Stimulated activated CD8-positive, alpha-beta memory T cell treated with anti-CD3 and anti-CD28 coated beads, Interleukin-15, amount 100 ng/mL, for 4 hours (primary cell): ENCODE data around the gene SH3GL1.

Source experiments
- DNase-seq, 2 donors: peaks; one replicate each; pipeline ENCODE4 v3.0.0-alpha.2; 2020; ENCODE audit warnings: low read depth in 2 of 2

Gene SH3GL1

DNA sequence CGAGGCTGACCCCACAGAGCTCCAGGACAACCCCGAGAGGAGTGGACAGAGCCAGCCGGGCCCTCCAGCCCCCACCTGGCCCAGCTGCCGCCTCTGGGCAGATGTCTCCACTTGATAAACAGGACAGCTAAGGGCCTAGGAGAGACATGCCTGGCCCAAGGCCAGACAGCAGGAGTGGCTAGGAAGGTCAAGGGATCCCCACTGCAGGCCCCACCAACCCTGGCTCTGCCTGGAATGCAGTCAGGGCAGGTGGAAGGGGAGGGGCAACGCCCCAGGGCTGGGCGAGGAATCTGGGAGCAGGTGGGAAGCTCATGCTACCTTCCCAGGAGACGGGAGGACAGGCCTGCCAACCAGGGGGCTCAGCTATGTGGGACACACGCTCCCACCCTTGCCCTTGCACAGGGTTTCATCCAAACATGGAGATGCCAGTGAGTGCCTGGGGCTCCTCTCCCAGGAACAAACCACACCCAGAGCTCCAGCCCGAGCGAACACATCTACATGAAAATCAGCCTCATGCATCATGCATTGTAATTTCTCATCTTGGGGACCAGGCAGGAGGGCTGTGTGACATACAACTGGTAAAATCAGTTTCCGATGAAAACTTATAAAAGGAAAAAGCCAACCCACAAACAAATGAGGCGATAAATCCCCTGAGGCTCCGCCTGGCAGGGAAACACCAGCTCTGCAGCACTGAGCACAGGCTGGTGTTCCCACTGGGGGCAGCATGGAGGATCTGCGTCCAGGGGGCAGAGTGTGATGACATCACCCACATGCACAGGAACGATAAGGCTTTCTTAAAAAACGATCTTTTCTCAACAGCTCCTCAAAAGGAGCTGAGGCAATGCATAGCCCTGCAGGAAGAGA, 25.0 kb downstream of the SH3GL1 start:
- no peak for DNase-seq

DNA sequence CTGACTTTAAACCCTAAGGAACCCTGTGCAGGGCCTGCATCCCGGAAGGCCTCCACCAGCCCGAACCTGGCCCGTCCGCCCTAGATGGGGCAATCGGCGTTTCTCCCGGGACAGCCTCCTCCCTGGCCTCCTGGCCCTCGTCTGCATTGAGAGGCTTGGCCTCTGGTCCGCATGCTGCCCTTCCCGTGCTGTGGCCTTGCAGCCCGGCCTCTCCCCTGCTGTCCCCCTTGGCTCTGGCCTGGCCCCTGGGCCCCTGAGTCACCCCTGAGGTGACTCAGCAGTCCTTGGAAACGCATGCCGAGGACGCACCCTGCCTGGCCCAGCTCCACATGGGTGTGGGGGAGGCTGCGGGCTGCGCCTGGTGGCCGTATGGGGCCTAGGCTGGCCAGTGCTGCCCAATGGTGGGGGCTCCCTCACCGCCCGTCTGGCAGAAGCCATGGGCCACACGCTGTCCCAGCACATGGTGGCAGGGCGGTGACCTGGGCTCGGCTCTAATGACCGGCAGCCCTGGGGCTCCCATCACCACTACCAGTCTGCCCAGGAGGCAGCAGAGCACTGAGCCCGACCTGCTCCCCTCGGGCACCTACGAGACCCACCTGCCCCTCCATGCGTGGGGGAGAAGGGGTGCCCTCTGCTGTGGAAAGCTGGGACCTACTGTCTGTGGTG, 25.7 kb downstream of the SH3GL1 start:
- DNase-seq: no peak

DNA sequence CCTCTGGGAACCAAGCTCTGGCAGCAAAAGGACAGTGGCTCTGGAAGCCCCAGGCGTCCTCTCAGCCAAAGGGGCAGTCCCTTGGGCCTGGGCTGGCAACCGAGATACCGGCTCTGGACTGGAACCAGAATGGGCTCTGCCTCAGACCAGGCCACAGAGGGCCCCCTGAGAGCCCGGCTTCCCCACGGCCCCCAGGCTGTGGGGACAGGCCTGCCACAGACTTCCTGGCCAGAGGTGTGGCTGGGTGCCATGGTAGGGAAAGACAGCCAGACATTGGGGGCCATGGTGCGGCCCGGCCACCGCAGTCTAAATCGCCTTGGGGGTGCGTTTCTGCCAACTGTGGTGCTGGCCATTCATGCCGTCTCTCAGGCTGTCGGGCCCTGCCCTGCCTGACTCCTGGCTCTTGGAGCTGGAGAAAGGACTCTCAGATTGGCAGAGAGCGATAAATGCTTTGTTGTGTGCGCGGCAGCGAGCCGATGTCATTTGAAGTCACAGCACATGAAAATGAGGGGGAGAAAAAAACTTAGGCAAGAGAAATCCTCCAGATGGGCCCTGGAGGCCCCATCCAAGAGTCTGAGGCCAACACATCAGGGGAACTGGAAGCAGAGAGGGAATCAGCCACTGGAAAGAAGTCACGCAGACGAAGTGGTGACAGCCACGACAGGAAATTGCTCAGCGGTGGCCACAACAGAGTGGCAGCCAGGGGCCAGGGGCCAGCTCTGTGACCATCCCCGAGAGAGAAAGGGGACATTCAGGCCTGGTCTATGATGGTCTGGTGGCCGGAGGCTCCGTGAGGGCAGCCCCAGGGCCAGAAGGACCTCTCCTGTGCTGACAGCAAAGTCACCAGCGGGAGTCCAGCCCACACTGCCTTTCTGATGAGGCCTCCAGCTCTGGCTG, 26.5 kb downstream of the SH3GL1 start:
- DNase-seq: no peak

DNA sequence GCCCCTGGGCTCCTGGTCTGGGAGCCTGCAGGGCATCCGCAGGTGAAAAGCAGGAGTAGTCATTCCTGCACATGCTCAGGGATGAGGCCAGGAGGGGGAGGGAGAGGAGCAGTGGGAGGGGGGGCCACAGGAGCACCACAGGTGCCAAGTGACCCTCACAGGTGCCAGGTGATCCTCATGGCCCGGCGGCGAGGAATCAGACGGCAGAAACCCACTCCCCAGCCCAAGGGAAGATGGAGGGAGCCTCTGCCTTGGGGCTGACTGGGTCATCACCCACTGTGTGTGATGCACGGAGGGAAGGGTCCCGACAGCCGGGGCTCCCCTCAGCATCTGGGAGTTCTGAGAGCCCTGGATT, 27.4 kb downstream of the SH3GL1 start:
- DNase-seq: no peak

DNA sequence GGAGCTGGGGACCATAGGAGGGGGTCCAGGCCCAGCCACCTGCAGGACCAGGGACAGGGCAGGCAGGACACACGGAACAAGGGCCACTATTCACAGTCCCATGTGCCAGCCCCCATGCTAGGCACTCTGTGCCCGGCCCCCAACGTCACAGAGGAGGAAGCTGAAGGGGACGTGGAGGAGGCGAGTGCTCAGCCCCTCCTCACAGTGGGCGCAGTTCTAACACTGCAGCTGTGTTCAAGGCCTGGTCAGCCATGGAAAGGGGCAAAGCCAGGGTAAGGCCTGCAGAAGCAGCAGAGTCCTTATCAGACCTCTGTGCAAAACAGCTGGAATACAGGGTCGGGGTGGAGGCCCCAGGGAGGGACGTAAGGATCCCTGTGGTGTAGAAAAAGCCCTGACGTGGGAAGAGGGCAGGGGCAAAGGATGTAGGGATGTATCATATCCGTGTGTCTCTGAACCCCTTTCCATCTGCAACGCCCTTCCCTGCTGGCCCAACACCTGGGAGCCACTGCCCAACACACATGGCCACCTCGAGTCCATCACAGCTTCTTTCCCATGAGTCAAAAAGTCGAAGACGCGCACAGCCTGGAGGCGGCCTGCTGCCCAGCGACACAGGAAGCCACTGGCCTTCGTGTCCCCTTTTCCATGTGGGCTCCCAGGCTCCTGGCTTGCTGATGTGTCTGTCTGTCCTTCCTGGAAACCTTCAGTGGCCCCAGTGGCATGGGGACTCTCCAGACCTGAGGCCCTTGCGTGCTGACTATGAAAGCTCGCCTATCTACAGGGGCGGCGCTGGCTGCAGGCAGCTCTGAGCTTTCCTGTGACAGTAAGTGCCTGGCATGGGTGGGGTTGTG, 28.0 kb downstream of the SH3GL1 start:
- no peak for DNase-seq

DNA sequence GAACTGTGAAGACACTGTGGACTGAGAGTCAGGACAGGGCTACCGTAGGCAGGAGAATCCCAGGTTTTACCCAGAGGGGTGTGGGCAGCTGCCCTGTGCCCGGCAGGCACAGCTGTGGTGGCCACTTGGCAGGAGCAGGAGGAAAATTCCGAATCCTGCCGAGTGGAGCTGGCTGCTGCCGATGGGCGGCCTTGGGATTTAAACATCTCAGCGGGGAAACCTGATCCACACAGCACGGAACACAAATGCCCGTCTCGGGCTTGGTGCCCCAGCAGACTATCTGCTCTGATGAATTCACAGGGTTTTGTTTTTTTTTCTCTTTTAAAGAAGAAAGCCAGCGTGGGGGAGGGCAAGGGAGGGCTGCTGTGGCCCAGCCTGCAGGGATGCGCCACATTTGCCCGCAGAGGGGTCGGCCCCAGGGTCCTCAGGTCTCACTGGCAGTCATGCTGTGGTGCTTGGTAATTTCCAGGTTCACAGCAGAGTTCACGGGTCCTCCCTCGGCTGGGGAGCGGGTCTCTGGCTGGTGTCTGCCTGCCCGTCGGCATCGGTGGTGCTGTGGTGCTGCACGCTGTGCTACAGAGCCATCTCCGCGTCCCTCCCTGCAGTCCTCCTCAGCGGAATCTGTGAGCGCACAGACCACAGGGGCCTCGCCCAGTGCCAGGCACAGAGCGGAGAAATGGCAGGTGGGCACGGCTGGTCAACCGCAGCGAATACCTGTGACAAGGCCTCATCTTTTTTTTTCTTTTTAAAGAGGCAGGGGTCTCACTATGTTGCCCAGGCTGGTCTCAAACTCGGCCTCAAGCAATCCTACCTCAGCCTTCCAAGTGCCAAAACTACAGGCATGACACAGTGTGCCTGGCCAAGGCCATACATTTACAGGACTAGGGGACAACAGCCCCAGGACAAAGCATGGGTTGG, 28.8 kb downstream of the SH3GL1 start:
- no peak for DNase-seq

DNA sequence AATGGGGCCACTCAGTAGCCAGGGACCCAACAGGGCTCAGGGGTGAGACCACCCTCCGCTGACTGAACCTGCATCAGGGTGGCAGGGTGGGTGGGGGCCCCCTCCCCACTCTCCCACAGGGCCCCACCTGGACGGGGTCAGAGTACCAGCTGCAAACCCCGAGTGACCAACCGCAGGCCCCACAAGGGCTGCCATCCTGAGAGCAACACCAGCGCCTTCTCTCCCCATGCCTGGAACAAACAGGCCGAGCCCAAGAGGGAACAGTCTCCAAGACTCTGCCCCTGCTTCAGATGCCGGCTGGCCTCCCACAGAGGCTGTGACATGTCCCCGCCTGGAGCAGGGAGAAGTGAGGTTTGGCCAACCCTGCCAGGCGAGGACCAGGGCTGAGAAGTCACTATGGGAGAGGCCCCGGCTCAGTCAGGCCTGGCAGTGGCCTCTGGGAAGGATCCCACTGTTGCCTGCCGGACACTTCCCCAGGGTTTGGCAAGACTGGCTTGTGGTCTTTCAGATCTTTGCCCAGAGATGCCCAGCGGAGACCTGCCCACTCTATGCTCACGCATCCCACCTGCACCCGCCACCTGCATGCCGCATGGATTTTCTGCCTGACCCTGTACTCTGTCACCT, 29.8 kb downstream of the SH3GL1 start:
- no peak for DNase-seq

DNA sequence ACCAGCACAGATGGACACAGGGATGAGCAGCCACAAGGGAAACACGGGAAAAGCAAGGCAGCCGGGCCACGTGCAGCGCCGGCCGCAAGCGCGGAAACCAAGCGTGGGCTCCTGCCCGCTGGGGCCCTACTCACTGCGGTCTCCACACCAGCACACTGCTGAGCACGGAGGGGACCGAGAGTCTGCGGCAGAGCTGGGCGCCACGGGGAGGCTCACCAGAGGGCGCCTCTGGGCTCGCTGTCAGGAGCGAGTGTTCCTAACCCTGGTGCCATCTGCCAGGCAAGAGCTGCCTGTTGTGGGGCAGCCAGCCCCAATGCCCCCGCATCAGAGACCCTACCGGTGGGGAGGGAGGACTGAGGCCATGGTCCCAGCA, 30.5 kb downstream of the SH3GL1 start:
- DNase-seq: peak; percentile 62 to 63

DNA sequence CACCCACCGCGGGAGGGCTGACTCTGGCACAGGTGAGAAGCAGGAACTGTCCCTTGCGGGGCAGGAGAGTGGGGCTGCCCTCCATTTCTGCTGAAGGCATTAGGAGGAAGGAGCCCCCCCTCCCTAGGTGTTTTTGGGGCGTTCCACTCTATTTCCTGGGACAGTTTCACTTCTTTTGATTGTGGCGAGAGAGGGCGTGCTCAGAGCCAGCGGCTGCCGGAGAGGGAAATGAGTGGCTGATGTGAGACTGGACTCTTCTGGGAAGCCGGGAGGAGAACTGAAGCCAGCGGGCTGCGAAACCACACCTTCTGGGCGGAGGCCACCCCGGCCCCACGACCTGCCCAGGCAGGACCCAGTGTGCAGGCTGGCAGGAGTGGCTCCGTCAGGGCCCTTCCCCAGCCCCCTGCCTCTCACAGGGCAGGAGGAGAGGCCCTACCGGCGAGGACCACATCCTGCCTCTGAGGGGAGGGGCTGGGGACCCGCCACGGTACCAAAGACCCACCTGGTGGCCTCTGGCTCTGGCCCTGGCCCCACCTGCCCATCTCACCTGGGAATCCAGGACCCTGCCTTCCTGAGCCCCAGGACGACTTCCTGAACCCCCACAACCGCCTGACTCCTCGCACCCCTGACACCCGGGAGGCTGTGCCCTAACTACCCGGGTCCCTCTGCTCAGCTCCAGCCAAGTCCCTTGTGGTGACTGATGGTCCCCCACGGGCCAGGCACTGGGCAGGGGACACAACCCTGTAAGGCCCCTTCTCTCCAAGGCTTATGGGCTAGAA, 31.0 kb downstream of the SH3GL1 start:
- DNase-seq: peak; percentile 34 to 49

DNA sequence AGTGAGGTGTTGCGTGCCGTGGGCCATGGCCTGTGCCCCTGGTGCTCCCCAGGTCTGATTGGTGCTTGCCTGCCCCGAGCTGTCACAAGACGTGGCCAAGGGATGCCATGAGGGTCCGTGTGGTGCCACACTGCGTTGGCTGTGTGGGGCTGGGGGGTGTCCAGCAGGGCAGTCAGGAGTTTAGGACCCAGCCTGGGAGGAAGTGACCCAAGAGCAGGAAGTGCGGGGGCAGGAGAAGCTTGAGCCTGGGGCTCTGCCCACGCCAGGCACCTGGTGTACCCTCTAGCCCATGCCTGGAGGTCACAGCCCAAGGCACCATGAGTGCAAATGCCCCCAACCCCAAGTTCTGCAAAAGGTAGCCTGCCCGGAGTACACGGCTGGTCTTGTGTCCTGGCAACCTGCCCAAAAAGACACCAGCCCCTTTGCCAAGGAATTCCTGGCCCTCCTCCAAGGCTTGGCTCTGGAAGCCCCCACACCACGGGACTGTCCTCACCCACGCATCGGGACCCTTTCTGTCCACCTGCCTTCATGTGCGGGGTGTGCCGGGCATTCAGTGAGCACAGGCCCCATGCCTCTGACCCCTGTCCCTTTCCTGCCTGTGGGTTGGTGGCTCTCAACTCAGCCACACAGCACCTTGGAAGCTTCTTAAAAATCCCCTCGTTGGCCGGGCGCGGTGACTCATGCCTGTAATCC, 32.1 kb downstream of the SH3GL1 start:
- DNase-seq: no peak

DNA sequence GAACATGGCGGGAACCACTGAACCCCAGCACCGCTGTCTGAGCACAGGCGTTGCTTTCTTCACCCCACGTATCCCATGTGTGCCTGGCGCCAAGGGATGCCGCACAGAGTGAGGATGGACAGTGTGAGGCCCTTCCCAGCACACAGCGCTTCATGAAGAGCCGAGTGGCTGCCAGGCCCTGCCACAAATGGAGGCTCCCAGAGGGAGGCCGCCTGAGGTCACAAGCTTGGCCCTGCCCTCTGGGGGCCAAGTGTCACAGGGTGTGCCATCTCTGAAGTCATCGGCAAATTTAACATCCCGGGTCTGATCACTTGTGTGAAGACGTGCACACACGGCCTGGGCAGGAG, 32.6 kb downstream of the SH3GL1 start:
- no peak for DNase-seq

DNA sequence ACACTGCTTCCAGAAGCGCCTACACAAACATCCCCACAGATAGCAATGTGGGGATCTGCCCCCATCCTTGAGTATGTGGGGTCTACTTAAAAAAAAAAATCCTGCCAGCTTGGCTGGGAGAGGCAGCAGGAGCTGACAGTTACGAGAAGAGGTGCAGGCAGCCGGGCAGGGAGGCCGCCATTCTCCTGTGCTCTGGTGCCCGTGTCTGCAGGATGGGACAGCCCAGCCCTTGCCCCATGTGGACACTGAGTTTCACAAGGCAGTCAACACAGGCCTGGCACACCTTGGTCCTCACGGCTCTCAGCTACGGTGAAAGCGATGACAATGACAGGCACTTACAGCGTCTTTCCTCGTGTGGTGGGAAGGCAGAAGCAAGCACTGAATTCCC, 33.0 kb downstream of the SH3GL1 start:
- DNase-seq: no peak

DNA sequence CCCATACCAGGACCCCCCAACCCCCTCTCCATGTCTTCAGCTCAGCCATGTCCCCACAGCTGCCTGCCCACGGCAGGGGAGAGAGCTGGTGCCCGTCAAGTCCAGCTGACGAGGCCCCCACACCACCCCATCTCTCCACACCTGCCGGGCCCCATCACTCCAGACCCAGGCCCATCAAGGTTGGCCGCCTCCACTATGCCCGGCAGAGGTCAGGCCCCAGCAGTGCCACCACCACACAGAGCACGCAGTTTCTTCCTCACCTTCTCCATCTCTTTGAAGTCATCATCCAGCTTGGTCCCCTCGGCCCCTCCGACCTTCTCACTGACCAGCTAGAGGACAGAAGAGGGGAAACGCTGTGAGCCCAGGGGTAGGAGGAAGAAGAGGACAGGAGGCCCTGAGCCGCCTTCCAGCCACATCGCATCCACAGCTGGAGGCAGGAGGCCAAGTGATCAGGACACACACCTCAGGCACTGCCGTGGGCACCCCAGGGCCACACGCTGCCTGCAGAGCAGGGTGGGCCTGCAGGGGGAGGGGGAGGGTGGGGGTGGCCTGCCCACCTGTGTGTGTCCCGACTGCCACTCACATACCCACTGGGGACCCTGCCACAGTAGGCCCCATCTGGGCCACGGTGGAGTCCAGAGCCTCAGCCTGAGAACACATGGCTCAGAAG, 33.5 kb downstream of the SH3GL1 start:
- DNase-seq: no peak

DNA sequence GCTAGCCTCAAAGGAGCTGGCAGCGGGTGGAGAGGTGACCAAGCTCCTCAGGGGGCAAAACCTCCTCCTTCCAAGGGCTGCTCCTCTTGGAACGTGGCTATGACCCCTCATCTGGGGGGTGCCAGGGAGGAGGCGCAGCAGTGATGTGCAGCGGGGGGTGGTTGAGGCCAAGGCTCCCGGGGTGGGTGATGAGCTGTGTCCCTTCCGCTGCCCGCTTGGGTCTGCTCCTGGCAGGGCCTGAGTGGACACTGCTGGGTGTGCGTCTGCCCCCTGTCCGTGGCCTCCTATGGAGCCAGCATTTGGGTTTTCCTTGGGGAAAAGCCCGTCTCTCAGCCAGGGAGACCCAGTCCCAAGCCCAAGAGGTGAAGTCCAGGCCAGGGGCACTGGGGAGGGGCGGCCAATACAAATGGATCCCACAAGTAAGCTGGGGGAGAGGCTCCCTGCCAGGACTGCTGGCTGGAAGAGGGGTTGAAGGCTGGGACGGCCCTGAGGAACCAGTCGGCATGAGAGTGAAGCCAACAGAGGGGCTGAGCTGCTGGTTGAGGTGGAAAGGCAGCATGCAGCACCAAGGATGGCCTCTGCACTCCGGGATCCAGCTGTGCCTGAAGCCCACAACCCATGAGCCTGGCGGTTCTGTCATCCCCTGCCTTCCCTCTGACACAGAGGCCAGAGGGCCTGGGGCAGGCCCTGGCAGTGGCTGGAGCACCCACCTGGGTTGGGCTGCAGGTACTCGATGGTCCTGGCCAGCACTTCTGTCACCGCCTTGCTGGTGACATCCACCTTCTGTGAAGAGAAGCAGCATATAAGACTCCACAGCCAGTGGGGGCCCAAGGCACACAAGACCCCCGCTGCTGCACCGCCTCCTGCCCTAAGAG, 34.3 kb downstream of the SH3GL1 start:
- no peak for DNase-seq

DNA sequence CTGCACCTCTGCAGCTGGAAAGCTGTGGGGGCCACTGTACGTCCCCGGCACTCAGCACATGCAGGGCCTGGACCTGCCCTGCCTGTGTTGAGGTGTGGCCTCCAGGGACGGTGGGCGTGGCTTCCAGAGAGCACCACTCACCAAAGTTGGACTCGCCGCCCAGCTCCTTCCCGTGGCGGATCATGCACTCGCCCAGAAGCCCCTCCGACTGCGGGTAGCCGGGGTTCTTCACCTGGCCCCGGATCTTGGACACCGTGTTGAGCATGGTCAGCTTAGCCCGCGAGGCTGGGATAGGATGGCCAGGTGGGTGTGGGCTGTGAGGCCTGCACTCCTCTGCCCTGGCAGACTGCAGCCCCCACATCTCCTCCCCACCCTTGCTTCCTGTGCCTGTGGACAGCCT, 35.0 kb downstream of the SH3GL1 start:
- DNase-seq: no peak

DNA sequence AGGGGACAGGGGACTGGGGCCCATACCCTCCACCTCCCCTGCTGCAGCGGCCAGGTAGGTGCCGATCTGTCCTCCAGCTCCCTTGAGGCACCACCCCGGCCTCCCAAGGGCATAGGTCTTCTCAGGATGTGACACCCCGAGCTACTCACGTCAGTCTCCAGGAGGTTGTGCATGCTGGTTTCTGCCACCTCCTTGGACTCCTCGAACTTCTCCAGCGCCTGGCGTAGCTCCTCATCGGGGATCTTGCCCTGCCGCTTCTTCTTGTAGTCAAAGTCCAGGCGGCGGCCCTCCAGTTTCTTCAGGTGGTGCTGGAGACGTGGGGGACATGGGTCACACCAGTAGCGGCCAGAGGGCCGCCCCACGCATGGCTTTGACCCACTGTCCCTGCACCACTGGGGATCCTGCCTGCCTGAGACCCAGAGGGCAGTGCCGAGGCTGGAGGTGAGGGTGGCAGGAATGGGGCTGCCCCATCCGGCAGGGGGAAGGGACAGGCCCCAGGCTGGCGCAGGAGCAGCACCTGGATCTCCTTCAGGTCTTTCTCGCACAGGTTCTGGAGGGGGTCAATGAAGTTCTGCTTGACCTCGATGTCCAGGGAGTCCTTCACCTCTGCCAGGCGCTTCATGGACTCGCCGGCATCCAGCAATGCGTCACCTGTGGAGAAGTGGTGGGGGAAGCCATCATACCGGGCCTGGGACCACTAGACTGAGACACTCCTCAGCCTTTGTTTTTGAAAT, 36.6 kb downstream of the SH3GL1 start:
- DNase-seq: no peak
